H1 (cell line): Measurements from ENCODE around the gene ZNF683. TPM values are rescaled to one million over a fixed set of nuclear protein-coding genes. Genes with fewer than 3 reads are reported as not detected.

ENCODE experiments used
- GABPA ChIP-seq: IDR thresholded peaks from 2 replicates; pipeline ENCODE4 v1.6.1; 2011; ENCODE audit warnings: mild to moderate bottlenecking, low read length, moderate library complexity, borderline replicate concordance; ENCODE audit not compliant: insufficient read depth
- HDAC2 ChIP-seq, 2 experiments: fragments of 300-600 bp in 1 of 2; sonication (generic) in 1 of 2; IDR thresholded peaks; 2 replicates each; pipeline ENCODE4 v1.6.1; 2011 to 2012; ENCODE audit warnings: low read depth in 2 of 2, low read length in 2 of 2, mild to moderate bottlenecking in 2 of 2, moderate library complexity in 2 of 2, borderline replicate concordance in 1 of 2, inconsistent platforms in 1 of 2
- MAFK ChIP-seq: IDR thresholded peaks from 2 replicates; pipeline ENCODE4 v1.6.1; 2012; ENCODE audit warnings: low read depth, mild to moderate bottlenecking, improper control_type of control experiment, low read length
- NRF1 ChIP-seq: IDR thresholded peaks from 2 replicates; pipeline ENCODE4 v1.6.1; 2011; ENCODE audit warnings: mild to moderate bottlenecking, low read depth, low read length, improper control_type of control experiment
- PHF8 ChIP-seq: fragments of 200-600 bp; sonication (generic); conservative IDR thresholded peaks from 2 replicates; pipeline ENCODE4 v1.7.1; 2012; ENCODE audit warnings: low read depth, mild to moderate bottlenecking, inconsistent platforms, low read length, moderate library complexity
- POLR2A ChIP-seq, 2 experiments: IDR thresholded peaks; 1 replicate in 1 of 2; 2 replicates in 1 of 2; pipeline ENCODE4 v1.6.1; 2011; ENCODE audit warnings: low read depth in 2 of 2, low read length in 2 of 2, mild to moderate bottlenecking in 2 of 2; ENCODE audit errors: control extremely low read depth in 1 of 2
- RAD21 ChIP-seq, 2 experiments: IDR thresholded peaks in 1 of 2; conservative IDR thresholded peaks in 1 of 2; 2 replicates each; pipeline ENCODE4 v1.6.1; 2011; ENCODE audit warnings: low read depth in 2 of 2, low read length in 2 of 2, improper control_type of control experiment in 1 of 2, inconsistent platforms in 1 of 2, mild to moderate bottlenecking in 1 of 2, moderate library complexity in 1 of 2
- RNF2 ChIP-seq: fragments of 200-900, 300-1000 bp; sonication (generic); IDR thresholded peaks from 2 replicates; pipeline ENCODE4 v1.7.1; 2016; ENCODE audit warnings: borderline replicate concordance, low read depth, mild to moderate bottlenecking, antibody characterized with exemption, low read length; ENCODE audit not compliant: poor library complexity, severe bottlenecking; ENCODE audit errors: missing control alignments
- SP2 ChIP-seq: IDR thresholded peaks from 2 replicates; pipeline ENCODE4 v1.6.1; 2012; ENCODE audit warnings: mild to moderate bottlenecking, low read length, inconsistent platforms
- polyA plus RNA-seq, 7 experiments: library from polyadenylated mRNA; depleted of rRNA in 3 of 7; stranded (reverse) in 5 of 7; unstranded in 2 of 7; fragments of >200 nt in 5 of 7; fragments of 200-250 nt in 2 of 7; gene quantifications; 1 replicate in 5 of 7; 2 replicates in 1 of 7; 4 replicates in 1 of 7; pipeline versions ENCODE4 v1.2.1 to v1.2.3, GENCODE V29; 2011 to 2013; ENCODE audit warnings: missing spikeins in 2 of 7, mixed read lengths in 2 of 7
- total RNA-seq: library from RNA; stranded (reverse); fragmentation: NEBNext Ultra II Directional; extraction: Animal tissue kit (Norgen Biotek cat#: 25700); gene quantifications from 2 replicates; pipeline ENCODE4 v1.2.1, GENCODE V29; 2021
- TF ChIP-seq, protein P1 (sequence below): fragments of 300-600 bp; sonication (generic); IDR thresholded peaks from 2 replicates; pipeline ENCODE4 v1.7.1; 2012; ENCODE audit warnings: low read length, moderate library complexity, mild to moderate bottlenecking, inconsistent platforms; ENCODE audit not compliant: insufficient replicate concordance

ZNF683 gene
- total and polyA plus RNA-seq, 2 of the 8 experiments (the other 6 are each of a cell fraction or from before 2014, with no cell fraction given): not detected

DNA sequence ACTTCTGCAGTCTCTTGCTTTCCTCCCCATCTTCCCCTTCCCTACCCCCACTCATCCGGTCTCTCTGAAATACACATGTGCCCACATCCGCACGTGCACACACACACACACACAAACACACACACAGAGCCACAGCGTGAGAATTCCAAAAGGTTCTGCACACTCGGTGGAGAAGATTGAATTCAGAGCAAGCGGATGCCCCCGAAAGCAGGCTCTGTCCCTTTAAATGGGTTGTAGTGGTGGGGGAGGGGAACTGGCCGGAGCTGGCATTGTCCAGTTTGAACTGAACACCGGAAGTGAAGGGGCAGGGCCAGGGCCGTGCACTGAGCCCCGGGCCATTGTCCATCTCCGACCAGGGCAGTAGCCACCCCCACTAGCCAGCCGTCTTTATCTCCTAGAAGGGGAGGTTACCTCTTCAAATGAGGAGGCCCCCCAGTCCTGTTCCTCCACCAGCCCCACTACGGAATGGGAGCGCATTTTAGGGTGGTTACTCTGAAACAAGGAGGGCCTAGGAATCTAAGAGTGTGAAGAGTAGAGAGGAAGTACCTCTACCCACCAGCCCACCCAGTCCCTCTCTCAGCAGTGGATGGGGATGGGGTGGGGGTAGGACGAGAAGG, 36.7 kb upstream of the ZNF683 start (continued):
- TF ChIP-seq RAD21 (IDR thresholded peaks at IDR 0.05 in 1 of 2, conservative IDR thresholded peaks at IDR 0.05 in 1 of 2; ENCODE audit: low read depth in 2 of 2, low read length in 2 of 2) (no peak), MAFK (no peak), GABPA (no peak), NRF1 (no peak), RNF2 (no peak), PHF8 (0 out of 2 replicates have a peak, but pooled peaks have one; percentile 27), SP2 (no peak), HDAC2 (IDR thresholded peaks at IDR 0.05; ENCODE audit: borderline replicate concordance in 1 of 2, low read depth in 2 of 2, low read length in 2 of 2) (no peak), POLR2A (IDR thresholded peaks at IDR 0.05; ENCODE audit: control extremely low read depth in 1 of 2, low read depth in 2 of 2, low read length in 2 of 2) (peak in 1 of 2 experiments; percentile 52; a peak in 1 of 3 replicates)
- TF ChIP-seq, protein P1, sequence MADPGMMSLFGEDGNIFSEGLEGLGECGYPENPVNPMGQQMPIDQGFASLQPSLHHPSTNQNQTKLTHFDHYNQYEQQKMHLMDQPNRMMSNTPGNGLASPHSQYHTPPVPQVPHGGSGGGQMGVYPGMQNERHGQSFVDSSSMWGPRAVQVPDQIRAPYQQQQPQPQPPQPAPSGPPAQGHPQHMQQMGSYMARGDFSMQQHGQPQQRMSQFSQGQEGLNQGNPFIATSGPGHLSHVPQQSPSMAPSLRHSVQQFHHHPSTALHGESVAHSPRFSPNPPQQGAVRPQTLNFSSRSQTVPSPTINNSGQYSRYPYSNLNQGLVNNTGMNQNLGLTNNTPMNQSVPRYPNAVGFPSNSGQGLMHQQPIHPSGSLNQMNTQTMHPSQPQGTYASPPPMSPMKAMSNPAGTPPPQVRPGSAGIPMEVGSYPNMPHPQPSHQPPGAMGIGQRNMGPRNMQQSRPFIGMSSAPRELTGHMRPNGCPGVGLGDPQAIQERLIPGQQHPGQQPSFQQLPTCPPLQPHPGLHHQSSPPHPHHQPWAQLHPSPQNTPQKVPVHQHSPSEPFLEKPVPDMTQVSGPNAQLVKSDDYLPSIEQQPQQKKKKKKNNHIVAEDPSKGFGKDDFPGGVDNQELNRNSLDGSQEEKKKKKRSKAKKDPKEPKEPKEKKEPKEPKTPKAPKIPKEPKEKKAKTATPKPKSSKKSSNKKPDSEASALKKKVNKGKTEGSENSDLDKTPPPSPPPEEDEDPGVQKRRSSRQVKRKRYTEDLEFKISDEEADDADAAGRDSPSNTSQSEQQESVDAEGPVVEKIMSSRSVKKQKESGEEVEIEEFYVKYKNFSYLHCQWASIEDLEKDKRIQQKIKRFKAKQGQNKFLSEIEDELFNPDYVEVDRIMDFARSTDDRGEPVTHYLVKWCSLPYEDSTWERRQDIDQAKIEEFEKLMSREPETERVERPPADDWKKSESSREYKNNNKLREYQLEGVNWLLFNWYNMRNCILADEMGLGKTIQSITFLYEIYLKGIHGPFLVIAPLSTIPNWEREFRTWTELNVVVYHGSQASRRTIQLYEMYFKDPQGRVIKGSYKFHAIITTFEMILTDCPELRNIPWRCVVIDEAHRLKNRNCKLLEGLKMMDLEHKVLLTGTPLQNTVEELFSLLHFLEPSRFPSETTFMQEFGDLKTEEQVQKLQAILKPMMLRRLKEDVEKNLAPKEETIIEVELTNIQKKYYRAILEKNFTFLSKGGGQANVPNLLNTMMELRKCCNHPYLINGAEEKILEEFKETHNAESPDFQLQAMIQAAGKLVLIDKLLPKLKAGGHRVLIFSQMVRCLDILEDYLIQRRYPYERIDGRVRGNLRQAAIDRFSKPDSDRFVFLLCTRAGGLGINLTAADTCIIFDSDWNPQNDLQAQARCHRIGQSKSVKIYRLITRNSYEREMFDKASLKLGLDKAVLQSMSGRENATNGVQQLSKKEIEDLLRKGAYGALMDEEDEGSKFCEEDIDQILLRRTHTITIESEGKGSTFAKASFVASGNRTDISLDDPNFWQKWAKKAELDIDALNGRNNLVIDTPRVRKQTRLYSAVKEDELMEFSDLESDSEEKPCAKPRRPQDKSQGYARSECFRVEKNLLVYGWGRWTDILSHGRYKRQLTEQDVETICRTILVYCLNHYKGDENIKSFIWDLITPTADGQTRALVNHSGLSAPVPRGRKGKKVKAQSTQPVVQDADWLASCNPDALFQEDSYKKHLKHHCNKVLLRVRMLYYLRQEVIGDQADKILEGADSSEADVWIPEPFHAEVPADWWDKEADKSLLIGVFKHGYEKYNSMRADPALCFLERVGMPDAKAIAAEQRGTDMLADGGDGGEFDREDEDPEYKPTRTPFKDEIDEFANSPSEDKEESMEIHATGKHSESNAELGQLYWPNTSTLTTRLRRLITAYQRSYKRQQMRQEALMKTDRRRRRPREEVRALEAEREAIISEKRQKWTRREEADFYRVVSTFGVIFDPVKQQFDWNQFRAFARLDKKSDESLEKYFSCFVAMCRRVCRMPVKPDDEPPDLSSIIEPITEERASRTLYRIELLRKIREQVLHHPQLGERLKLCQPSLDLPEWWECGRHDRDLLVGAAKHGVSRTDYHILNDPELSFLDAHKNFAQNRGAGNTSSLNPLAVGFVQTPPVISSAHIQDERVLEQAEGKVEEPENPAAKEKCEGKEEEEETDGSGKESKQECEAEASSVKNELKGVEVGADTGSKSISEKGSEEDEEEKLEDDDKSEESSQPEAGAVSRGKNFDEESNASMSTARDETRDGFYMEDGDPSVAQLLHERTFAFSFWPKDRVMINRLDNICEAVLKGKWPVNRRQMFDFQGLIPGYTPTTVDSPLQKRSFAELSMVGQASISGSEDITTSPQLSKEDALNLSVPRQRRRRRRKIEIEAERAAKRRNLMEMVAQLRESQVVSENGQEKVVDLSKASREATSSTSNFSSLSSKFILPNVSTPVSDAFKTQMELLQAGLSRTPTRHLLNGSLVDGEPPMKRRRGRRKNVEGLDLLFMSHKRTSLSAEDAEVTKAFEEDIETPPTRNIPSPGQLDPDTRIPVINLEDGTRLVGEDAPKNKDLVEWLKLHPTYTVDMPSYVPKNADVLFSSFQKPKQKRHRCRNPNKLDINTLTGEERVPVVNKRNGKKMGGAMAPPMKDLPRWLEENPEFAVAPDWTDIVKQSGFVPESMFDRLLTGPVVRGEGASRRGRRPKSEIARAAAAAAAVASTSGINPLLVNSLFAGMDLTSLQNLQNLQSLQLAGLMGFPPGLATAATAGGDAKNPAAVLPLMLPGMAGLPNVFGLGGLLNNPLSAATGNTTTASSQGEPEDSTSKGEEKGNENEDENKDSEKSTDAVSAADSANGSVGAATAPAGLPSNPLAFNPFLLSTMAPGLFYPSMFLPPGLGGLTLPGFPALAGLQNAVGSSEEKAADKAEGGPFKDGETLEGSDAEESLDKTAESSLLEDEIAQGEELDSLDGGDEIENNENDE: no peak
